ENCODE measurements around the gene DOK3. TPM values are rescaled to one million over a fixed set of nuclear protein-coding genes. Genes with fewer than 3 reads are reported as not detected.

DOK3 gene
- total RNA-seq, 1 experiment from 2014 or later, result 8.0 TPM

DNA sequence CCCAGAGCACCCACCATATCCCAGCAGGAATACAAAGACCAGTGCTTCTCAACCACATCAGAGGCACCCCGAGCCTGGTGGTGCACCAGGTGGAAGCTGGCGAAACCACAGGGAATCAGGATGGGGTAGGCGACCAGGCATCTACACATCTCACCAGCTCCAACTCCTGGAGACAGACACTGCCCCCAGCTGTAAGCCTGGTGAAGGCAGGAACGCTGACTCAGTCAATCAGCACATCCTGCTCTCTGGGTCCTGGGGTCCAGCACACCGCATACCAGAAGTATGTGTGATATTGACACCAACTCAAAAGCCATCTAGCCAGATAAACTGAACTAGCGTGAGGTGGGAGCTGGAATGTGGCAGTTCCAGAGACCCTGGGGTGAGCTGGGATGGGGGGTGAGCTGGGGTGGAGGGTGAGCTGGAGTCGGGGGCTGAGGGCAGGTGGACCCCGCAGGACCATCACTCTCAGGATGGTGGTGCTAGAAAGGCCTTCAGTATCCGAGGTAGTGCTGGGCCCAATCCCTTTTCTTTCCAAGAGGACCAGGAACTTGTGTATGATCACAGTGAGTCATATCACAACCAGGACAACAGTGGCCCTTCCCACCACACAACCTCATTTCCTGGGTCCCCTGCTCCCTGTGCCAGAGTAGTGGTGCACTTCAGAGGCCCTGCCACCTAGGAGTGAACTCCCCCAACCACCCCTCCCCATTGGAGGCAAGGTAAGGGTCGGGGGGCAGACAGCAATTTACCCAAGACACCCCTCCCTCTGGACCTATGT is 38.7 kb downstream of the DOK3 start:
- no peak for ATAC-seq
- Histone ChIP-seq H3K27me3 (ENCODE audit: insufficient read depth, low read length) (no peaks in the 10 kb centered on the region), H3K79me2 (ENCODE audit: insufficient read depth, low read length) (peaks cover 39% of the 10 kb centered on the region), H3K27ac (ENCODE audit: low read depth, low read length) (peak overlapping the region; percentile 84; the same call in 1 of the 2 replicates), H3K9ac (ENCODE audit: low read length) (no peak overlapping the region), H3K4me2 (ENCODE audit: low read length) (peak overlapping the region; percentile 97), H3K9me3 (ENCODE audit: control insufficient read depth in 1 of 2, insufficient read depth in 1 of 2, low read depth in 1 of 2, low read length in 2 of 2) (no peaks in the 10 kb centered on the region), H3K4me1 (ENCODE audit: control insufficient read depth in 1 of 2, insufficient read depth in 2 of 2, low read length in 2 of 2) (peaks cover 8 to 48% of the 10 kb centered on the region in 2 experiments; a peak in 3 of 4 replicates), H3K36me3 (ENCODE audit: control insufficient read depth in 1 of 2, insufficient read depth in 2 of 2, low read length in 2 of 2) (peaks cover 20 to 22% of the 10 kb centered on the region in 2 experiments; a peak in 3 of 4 replicates), H3K9me2 (ENCODE audit: insufficient read depth) (no peaks in the 10 kb centered on the region), H2AFZ (ENCODE audit: low read depth, low read length, poor library complexity, severe bottlenecking) (no peak overlapping the region), H3K4me3 (replicated peaks in 1 of 2; ENCODE audit: low read depth in 1 of 2, low read length in 2 of 2) (no peak overlapping the region), H4K20me1 (ENCODE audit: insufficient read depth) (no peaks in the 10 kb centered on the region)
- CTCF ChIA-PET, result interaction anchor here (1.9 kb wide), 1 partner anchor 16 kb away, joined by 6 read pairs; no protein-coding TSS in a partner anchor
- POLR2A ChIA-PET, result interaction anchor here (1.1 to 2.6 kb wide), 2 partner anchors 23 to 25 kb away, joined by 3 to 8 read pairs; no protein-coding TSS in a partner anchor
- TF ChIP-seq CEBPB (IDR thresholded peaks at IDR 0.05; ENCODE audit: low read depth) (no peak), RAD21 (IDR thresholded peaks at IDR 0.05; ENCODE audit: low read depth) (no peak), ZNF274 (IDR thresholded peaks at IDR 0.05; ENCODE audit: low read depth, low read length) (no peak), POLR2A (IDR thresholded peaks at IDR 0.05; ENCODE audit: borderline replicate concordance, extremely low read depth, insufficient read depth, insufficient read length) (no peak), EZH2phosphoT487 (IDR thresholded peaks at IDR 0.05; ENCODE audit: borderline replicate concordance) (no peak), FOSL1 (IDR thresholded peaks at IDR 0.05; ENCODE audit: low read depth) (no peak), JUND (IDR thresholded peaks at IDR 0.05) (no peak), SP1 (IDR thresholded peaks at IDR 0.05; ENCODE audit: low read depth) (no peak), EZH2 (IDR thresholded peaks at IDR 0.05) (no peak), YY1 (IDR thresholded peaks at IDR 0.05; ENCODE audit: extremely low read depth, insufficient replicate concordance, low read depth, low read length) (no peak), EGR1 (IDR thresholded peaks at IDR 0.05; ENCODE audit: low read depth) (no peak), SRF (IDR thresholded peaks at IDR 0.05; ENCODE audit: low read depth) (no peak), TCF7L2 (IDR thresholded peaks at IDR 0.05; ENCODE audit: borderline replicate concordance, extremely low read depth, insufficient read depth, insufficient read length) (no peak), SIN3A (IDR thresholded peaks at IDR 0.05; ENCODE audit: low read depth) (no peak)
- TF ChIP-seq, protein P1, sequence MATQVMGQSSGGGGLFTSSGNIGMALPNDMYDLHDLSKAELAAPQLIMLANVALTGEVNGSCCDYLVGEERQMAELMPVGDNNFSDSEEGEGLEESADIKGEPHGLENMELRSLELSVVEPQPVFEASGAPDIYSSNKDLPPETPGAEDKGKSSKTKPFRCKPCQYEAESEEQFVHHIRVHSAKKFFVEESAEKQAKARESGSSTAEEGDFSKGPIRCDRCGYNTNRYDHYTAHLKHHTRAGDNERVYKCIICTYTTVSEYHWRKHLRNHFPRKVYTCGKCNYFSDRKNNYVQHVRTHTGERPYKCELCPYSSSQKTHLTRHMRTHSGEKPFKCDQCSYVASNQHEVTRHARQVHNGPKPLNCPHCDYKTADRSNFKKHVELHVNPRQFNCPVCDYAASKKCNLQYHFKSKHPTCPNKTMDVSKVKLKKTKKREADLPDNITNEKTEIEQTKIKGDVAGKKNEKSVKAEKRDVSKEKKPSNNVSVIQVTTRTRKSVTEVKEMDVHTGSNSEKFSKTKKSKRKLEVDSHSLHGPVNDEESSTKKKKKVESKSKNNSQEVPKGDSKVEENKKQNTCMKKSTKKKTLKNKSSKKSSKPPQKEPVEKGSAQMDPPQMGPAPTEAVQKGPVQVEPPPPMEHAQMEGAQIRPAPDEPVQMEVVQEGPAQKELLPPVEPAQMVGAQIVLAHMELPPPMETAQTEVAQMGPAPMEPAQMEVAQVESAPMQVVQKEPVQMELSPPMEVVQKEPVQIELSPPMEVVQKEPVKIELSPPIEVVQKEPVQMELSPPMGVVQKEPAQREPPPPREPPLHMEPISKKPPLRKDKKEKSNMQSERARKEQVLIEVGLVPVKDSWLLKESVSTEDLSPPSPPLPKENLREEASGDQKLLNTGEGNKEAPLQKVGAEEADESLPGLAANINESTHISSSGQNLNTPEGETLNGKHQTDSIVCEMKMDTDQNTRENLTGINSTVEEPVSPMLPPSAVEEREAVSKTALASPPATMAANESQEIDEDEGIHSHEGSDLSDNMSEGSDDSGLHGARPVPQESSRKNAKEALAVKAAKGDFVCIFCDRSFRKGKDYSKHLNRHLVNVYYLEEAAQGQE (IDR thresholded peaks at IDR 0.05; ENCODE audit: low read depth), result no peak
- TF ChIP-seq, protein P2, sequence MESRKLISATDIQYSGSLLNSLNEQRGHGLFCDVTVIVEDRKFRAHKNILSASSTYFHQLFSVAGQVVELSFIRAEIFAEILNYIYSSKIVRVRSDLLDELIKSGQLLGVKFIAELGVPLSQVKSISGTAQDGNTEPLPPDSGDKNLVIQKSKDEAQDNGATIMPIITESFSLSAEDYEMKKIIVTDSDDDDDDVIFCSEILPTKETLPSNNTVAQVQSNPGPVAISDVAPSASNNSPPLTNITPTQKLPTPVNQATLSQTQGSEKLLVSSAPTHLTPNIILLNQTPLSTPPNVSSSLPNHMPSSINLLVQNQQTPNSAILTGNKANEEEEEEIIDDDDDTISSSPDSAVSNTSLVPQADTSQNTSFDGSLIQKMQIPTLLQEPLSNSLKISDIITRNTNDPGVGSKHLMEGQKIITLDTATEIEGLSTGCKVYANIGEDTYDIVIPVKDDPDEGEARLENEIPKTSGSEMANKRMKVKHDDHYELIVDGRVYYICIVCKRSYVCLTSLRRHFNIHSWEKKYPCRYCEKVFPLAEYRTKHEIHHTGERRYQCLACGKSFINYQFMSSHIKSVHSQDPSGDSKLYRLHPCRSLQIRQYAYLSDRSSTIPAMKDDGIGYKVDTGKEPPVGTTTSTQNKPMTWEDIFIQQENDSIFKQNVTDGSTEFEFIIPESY (IDR thresholded peaks at IDR 0.05; ENCODE audit: extremely low read depth, insufficient replicate concordance, low read length), result no peak
- TF ChIP-seq, protein P3, sequence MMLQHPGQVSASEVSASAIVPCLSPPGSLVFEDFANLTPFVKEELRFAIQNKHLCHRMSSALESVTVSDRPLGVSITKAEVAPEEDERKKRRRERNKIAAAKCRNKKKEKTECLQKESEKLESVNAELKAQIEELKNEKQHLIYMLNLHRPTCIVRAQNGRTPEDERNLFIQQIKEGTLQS (IDR thresholded peaks at IDR 0.05), result no peak
- TF ChIP-seq, protein P4, sequence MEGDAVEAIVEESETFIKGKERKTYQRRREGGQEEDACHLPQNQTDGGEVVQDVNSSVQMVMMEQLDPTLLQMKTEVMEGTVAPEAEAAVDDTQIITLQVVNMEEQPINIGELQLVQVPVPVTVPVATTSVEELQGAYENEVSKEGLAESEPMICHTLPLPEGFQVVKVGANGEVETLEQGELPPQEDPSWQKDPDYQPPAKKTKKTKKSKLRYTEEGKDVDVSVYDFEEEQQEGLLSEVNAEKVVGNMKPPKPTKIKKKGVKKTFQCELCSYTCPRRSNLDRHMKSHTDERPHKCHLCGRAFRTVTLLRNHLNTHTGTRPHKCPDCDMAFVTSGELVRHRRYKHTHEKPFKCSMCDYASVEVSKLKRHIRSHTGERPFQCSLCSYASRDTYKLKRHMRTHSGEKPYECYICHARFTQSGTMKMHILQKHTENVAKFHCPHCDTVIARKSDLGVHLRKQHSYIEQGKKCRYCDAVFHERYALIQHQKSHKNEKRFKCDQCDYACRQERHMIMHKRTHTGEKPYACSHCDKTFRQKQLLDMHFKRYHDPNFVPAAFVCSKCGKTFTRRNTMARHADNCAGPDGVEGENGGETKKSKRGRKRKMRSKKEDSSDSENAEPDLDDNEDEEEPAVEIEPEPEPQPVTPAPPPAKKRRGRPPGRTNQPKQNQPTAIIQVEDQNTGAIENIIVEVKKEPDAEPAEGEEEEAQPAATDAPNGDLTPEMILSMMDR (IDR thresholded peaks at IDR 0.05 in 2 of 3, conservative IDR thresholded peaks at IDR 0.05 in 1 of 3; ENCODE audit: borderline replicate concordance in 1 of 3, insufficient read depth in 1 of 3, low read depth in 2 of 3, low read length in 2 of 3), result no peak
- no peak for DNase-seq (ENCODE audit: low read depth, low spot score)
- RAD21 ChIA-PET (ENCODE audit: low non-redundant PET in 1 of 2, low total read pairs in 2 of 2, uncharacterized antibody in 2 of 2, unreplicated experiment in 2 of 2), result no interaction called here
- BruUV-seq (replicated peaks), result TSS peak; percentile 29
- intact Hi-C loops (cut with micrococcal nuclease), result no loop called here
